Liver (tissue), 3 donors: ENCODE measurements around the gene ACOXL.

Source experiments
- ATF3 ChIP-seq: IDR thresholded peaks from 2 replicates; pipeline ENCODE4 v1.6.1; 2016; ENCODE audit warnings: antibody characterized with exemption
- CTCF ChIP-seq: fragments of 150-350 bp; IDR thresholded peaks from 2 replicates; pipeline ENCODE4 v1.5.1; 2017; ENCODE audit warnings: improper control_type of control experiment, low read depth, low read length; ENCODE audit not compliant: missing input control
- FOXA1 ChIP-seq: IDR thresholded peaks from 2 replicates; pipeline ENCODE4 v1.6.1; 2016; ENCODE audit warnings: antibody characterized with exemption
- GABPA ChIP-seq, 2 donors: IDR thresholded peaks in 1 of 2; conservative IDR thresholded peaks in 1 of 2; 2 replicates each; pipeline ENCODE4 v1.6.1; 2016; ENCODE audit warnings: antibody characterized with exemption in 2 of 2, mild to moderate bottlenecking in 1 of 2, moderate library complexity in 1 of 2
- JUND ChIP-seq, 2 donors: IDR thresholded peaks; 2 replicates each; pipeline ENCODE4 v1.6.1; 2016; ENCODE audit warnings: antibody characterized with exemption in 2 of 2
- NR2F2 ChIP-seq: IDR thresholded peaks from 2 replicates; pipeline ENCODE4 v1.6.1; 2016; ENCODE audit warnings: antibody characterized with exemption
- RAD21 ChIP-seq, 2 donors: IDR thresholded peaks; 2 replicates each; pipeline ENCODE4 v1.6.1; 2016; ENCODE audit warnings: antibody characterized with exemption in 2 of 2, mild to moderate bottlenecking in 2 of 2
- TAF1 ChIP-seq: conservative IDR thresholded peaks from 2 replicates; pipeline ENCODE4 v1.6.1; 2016; ENCODE audit warnings: antibody characterized with exemption, mild to moderate bottlenecking
- YY1 ChIP-seq: IDR thresholded peaks from 2 replicates; pipeline ENCODE4 v1.6.1; 2016; ENCODE audit warnings: antibody characterized with exemption, mild to moderate bottlenecking
- ZBTB33 ChIP-seq: IDR thresholded peaks from 2 replicates; pipeline ENCODE4 v1.6.1; 2016; ENCODE audit warnings: antibody characterized with exemption
- donor health status: healthy.
- donor health status: healthy.

- TF ChIP-seq FOXA1 (no peak), RAD21 (IDR thresholded peaks at IDR 0.05) (no peak), NR2F2 (no peak), YY1 (no peak), CTCF (no peak), ZBTB33 (no peak), GABPA (IDR thresholded peaks at IDR 0.05 in 1 of 2, conservative IDR thresholded peaks at IDR 0.05 in 1 of 2) (no peak), TAF1 (no peak), JUND (IDR thresholded peaks at IDR 0.05) (no peak), ATF3 (no peak)
Observed at GRCh38 chr2:110724820-110725219, 7.6 kb upstream of the ACOXL start.
